ENCODE results near the gene MBD3L2B.

The MBD3L2B gene

DNA sequence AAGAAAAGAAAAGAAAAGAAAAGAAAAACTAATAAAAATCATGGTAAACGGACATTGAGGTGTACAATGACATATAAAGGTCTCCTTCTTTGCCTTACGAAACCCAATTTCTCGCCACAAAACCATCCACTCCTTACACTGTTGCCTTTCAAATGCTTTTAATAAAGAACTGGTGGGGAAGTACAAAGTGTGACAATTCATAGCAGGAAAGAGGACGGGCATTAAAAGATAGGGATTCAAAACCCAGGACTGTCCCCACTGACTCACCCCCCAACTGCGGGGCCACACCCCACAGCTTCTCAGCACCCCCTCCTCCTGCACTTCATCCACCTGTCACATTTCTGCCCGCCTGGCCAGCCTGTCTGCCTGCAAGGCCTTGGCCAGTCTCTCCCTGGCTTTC lies 2.4 kb downstream of the MBD3L2B start:
- Histone ChIP-seq H3K27me3 (ENCODE audit: insufficient read depth, poor library complexity, severe bottlenecking) (no peaks in the 10 kb centered on the region), H3K4me3 (replicated peaks; ENCODE audit: insufficient read depth, low read length) (no peak overlapping the region), H3K27ac (replicated peaks) (no peak overlapping the region)
- no peak for DNase-seq (ENCODE audit: low read depth in 1 of 2, low spot score in 1 of 2)
- TF ChIP-seq, protein P1, sequence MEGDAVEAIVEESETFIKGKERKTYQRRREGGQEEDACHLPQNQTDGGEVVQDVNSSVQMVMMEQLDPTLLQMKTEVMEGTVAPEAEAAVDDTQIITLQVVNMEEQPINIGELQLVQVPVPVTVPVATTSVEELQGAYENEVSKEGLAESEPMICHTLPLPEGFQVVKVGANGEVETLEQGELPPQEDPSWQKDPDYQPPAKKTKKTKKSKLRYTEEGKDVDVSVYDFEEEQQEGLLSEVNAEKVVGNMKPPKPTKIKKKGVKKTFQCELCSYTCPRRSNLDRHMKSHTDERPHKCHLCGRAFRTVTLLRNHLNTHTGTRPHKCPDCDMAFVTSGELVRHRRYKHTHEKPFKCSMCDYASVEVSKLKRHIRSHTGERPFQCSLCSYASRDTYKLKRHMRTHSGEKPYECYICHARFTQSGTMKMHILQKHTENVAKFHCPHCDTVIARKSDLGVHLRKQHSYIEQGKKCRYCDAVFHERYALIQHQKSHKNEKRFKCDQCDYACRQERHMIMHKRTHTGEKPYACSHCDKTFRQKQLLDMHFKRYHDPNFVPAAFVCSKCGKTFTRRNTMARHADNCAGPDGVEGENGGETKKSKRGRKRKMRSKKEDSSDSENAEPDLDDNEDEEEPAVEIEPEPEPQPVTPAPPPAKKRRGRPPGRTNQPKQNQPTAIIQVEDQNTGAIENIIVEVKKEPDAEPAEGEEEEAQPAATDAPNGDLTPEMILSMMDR (IDR thresholded peaks at IDR 0.05; ENCODE audit: insufficient read depth, low read length) = no peak
- TF ChIP-seq POLR2AphosphoS5 (IDR thresholded peaks at IDR 0.05; ENCODE audit: low read depth) (no peak), REST (IDR thresholded peaks at IDR 0.05; ENCODE audit: insufficient replicate concordance, low read depth) (no peak), SPI1 (IDR thresholded peaks at IDR 0.05; ENCODE audit: borderline replicate concordance, low read depth) (no peak), GABPA (IDR thresholded peaks at IDR 0.05; ENCODE audit: low read depth) (no peak)

DNA sequence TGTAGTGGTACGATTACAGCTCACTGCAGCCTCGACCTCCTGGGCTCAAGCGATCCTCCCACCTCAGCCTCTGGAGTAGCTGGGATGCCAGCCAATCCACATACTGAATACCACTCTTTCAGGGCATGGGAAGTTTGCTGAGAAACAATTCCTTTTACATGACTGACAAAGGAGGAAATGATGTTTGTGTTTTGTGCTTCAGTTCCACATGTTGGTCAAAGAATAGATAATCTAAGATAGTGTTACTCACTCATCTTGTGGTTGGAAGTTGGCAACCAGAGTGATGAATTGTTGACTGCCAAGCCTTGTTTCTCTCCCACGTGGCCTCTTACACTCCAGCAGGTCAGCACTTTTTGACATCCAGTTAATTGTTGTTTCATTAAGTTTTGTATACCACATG lies 7.6 kb downstream of the MBD3L2B start:
- no peak overlapping the region for H3K27ac ChIP-seq (replicated peaks)
- peak in 1 of 2 experiments; percentile 35 for DNase-seq (ENCODE audit: low read depth in 1 of 2, low spot score in 1 of 2)

More for the DNA sequence above, 7.6 kb downstream of the MBD3L2B start:
- H3K4me3 ChIP-seq (replicated peaks; ENCODE audit: insufficient read depth, low read length) = no peak overlapping the region
- H3K27me3 ChIP-seq (ENCODE audit: insufficient read depth, poor library complexity, severe bottlenecking) = no peaks in the 10 kb centered on the region
- TF ChIP-seq, protein P1 (IDR thresholded peaks at IDR 0.05; ENCODE audit: insufficient read depth, low read length) = no peak
- TF ChIP-seq REST (IDR thresholded peaks at IDR 0.05; ENCODE audit: insufficient replicate concordance, low read depth) = no peak
- no peak for TF ChIP-seq POLR2AphosphoS5 (IDR thresholded peaks at IDR 0.05; ENCODE audit: low read depth)
- TF ChIP-seq SPI1 (IDR thresholded peaks at IDR 0.05; ENCODE audit: borderline replicate concordance, low read depth) = no peak
- no peak for TF ChIP-seq GABPA (IDR thresholded peaks at IDR 0.05; ENCODE audit: low read depth)

Measured in HL-60 (cell line).